Thyroid gland (tissue), 4 donors: ENCODE measurements around the gene HKDC1.
"Not testable (repeated sequence)": the region's sequence is repeated elsewhere in the genome, so short reads cannot be mapped to it uniquely, and the experiment has no call there.

Source experiments
- CTCF ChIP-seq, 6 experiments: fragments of 200-600 bp in 3 of 6; fragments of 450-650 bp in 3 of 6; sonication (generic) in 3 of 6; IDR thresholded peaks; one replicate each; pipeline ENCODE4 v1.5.1; 2016 to 2019; ENCODE audit warnings: antibody characterized with exemption in 6 of 6, mild to moderate bottlenecking in 2 of 6, inconsistent platforms in 1 of 6, moderate library complexity in 1 of 6
- POLR2A ChIP-seq, 2 donors: fragments of 450-650 bp; IDR thresholded peaks; one replicate each; pipeline ENCODE4 v1.6.1; 2017; ENCODE audit warnings: antibody characterized with exemption in 2 of 2, mild to moderate bottlenecking in 2 of 2, moderate library complexity in 1 of 2

GRCh38 chr10:69175326-69175725, 44.8 kb upstream of the HKDC1 start:
- TF ChIP-seq CTCF, POLR2A (IDR thresholded peaks at IDR 0.05): not testable (repeated sequence)
